Naive thymus-derived CD8-positive, alpha-beta T cell (primary cell): ENCODE results near the gene FBXW4. TPM values are rescaled to one million over a fixed set of nuclear protein-coding genes. Genes with fewer than 3 reads are reported as not detected.

ENCODE experiments used
- ATAC-seq, 2 donors: fragments of 150-1000 bp; cut with Tn5 transposase in 1 of 2; sonication (Bioruptor Pico), chemical (Tn5 transposase) in 1 of 2; 1 replicate in 1 of 2; 2 replicates in 1 of 2; pipeline ENCODE4 v1.10.0; 2021; ENCODE audit warnings: mild to moderate bottlenecking in 2 of 2, moderate library complexity in 2 of 2
- POLR2A ChIA-PET: fragments of 350-600 bp; sonication (Branson Sonifier 250); formaldehyde crosslinking; loops from one replicate; lab custom pipeline; 2021; ENCODE audit warnings: antibody characterized with exemption; lab: Charles Lee
- DNase-seq, 10 donors: peaks; one replicate each; pipeline versions ENCODE4 v3.0.0 to v3.0.0-alpha.2; 2020 to 2022
- H3K27ac Mint-ChIP-seq, 10 donors: one replicate each; pipeline ENCODE4 v1.8.0; 2020 to 2022; ENCODE audit warnings: mild to moderate bottlenecking in 10 of 10, mixed read lengths in 10 of 10, moderate library complexity in 4 of 10, inconsistent platforms in 1 of 10
- H3K27me3 Mint-ChIP-seq, 5 donors: one replicate each; pipeline ENCODE4 v1.8.0; 2021 to 2022; ENCODE audit warnings: mixed read lengths in 5 of 5
- H3K36me3 Mint-ChIP-seq, 3 donors: one replicate each; pipeline ENCODE4 v1.8.0; 2020 to 2022; ENCODE audit warnings: mixed read lengths in 3 of 3, mild to moderate bottlenecking in 2 of 3, inconsistent platforms in 1 of 3
- H3K4me1 Mint-ChIP-seq, 4 donors: one replicate each; pipeline ENCODE4 v1.8.0; 2021 to 2022; ENCODE audit warnings: mixed read lengths in 4 of 4
- H3K4me3 Mint-ChIP-seq, 10 donors: one replicate each; pipeline ENCODE4 v1.8.0; 2020 to 2022; ENCODE audit warnings: mild to moderate bottlenecking in 10 of 10, mixed read lengths in 10 of 10, moderate library complexity in 6 of 10, inconsistent platforms in 1 of 10
- H3K9me3 Mint-ChIP-seq, 9 donors: one replicate each; pipeline ENCODE4 v1.8.0; 2020 to 2022; ENCODE audit warnings: mixed read lengths in 9 of 9, mild to moderate bottlenecking in 3 of 9, inconsistent platforms in 1 of 9, moderate library complexity in 1 of 9
- polyA plus RNA-seq, 3 donors: library from polyadenylated mRNA; unstranded; fragments of 300-500 nt; fragmentation: Illumina TruSeq; gene quantifications; one replicate each; pipeline ENCODE4 v1.2.3, GENCODE V29; 2021
- total RNA-seq, 8 experiments: library from RNA in 2 of 8; stranded (reverse) in 2 of 8; gene quantifications; one replicate each; pipeline ENCODE4 v1.2.3 and lab custom pipeline; 2021 to 2026

The FBXW4 gene, protein sequence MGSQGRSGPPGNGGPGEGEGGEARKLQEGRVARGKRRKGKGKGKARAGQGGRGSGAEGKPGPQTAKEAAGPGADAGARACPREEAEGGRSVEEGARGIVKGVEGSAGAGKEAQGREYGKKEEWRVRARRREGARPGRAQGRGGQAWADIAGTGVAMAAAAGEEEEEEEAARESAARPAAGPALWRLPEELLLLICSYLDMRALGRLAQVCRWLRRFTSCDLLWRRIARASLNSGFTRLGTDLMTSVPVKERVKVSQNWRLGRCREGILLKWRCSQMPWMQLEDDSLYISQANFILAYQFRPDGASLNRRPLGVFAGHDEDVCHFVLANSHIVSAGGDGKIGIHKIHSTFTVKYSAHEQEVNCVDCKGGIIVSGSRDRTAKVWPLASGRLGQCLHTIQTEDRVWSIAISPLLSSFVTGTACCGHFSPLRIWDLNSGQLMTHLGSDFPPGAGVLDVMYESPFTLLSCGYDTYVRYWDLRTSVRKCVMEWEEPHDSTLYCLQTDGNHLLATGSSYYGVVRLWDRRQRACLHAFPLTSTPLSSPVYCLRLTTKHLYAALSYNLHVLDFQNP
- total RNA-seq: 100 to 1,000 TPM in 1 of 2 experiments, 10 to 100 TPM in 1; 91.2 to 106 TPM
- 10 to 100 TPM in 1 of 3 donors, 1 to 10 TPM in 2; 6.1 to 13.1 (median 6.5) TPM for polyA plus RNA-seq
- 24.3 to 78.2 (median 60.2) reads per million in 6 experiments for total RNA-seq (lab: John Stamatoyannopoulos, UW)

DNA sequence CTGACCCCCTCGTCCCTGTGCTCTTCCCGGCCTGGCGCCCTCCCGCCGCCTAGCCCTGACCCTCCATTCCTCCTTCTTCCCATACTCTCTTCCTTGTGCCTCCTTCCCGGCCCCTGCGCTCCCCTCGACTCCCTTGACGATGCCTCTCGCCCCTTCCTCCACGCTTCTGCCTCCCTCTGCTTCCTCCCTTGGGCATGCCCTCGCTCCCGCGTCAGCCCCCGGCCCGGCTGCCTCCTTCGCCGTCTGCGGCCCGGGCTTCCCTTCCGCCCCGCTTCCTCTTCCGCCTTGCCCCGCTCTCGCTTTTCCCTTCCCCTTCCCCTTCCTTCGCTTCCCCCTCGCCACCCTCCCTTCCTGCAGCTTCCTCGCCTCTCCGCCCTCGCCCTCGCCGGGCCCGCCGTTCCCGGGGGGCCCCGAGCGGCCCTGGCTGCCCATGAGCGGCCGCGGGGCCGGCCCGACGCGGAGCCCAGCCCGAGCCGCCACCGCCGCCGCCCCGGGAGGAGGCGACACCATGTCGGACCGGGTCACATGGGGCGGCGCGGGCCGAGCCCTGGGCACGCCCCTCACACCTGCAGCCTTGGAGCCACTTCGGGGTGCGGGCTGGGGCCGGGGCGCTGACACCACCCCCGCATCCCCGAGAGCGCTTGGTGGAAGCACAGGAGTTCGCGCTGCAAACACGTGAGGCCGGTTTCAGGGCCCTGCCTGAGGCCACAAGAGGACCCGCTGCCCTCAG lies at the start of gene FBXW4:
FBXW4 (minus strand) TSS at position 497 of the 730 bp plus-strand sequence; CDS start at position 432, 65 bp downstream.
- Mint-ChIP-seq H3K36me3 (peaks cover 0 to 15% (median 4%) of the 10 kb centered on the region in 3 donors), H3K27me3 (no peaks in the 10 kb centered on the region), H3K27ac (peak within 1 kb of the TSS; percentile 96 to 100 (median 99)), H3K4me1 (peaks cover 18 to 43% (median 38%) of the 10 kb centered on the region in 4 donors), H3K9me3 (peaks cover 0 to 2% (median 0%) of the 10 kb centered on the region in 9 donors), H3K4me3 (peak within 1 kb of the TSS; percentile 94 to 99 (median 96))
- ATAC-seq: peak; percentile 74 to 80
- DNase-seq: peak; percentile 59 to 79 (median 70)
- POLR2A ChIA-PET: interaction anchor here (0.5 to 2.7 kb wide), 7 partner anchors 8 to 123 kb away, joined by 3 to 10 read pairs (median 6); partner anchors contain the start of genes DPCD, NPM3, OGA and POLL

DNA sequence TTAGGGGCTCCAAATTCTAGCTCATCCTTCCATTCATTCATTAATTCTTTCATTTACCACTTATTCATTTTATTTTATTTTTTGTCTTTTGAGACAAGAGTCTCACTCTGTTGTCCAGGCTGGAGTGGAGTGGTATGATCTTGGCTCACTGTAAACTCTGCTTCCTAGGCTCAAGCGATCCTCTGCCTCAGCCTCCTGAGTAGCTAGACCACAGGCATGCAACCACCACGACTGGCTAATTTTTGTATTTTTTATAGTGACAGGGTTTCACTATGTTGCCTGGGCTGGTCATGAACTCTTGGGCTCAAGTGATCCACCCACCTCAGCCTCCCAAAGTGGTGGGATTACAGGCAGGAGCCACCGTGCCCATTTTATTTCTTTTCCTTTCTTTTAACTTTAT lies 49.3 kb upstream of the FBXW4 start:
- H3K4me3 Mint-ChIP-seq: no peak overlapping the region

GRCh38 chr10:101741938-101742337 lies 47.0 kb upstream of the FBXW4 start:
- POLR2A ChIA-PET: no interaction called here
- Mint-ChIP-seq H3K27me3 (peaks cover 2 to 24% (median 12%) of the 10 kb centered on the region in 5 donors), H3K4me1 (no peaks in the 10 kb centered on the region), H3K27ac (no peak overlapping the region), H3K36me3 (peaks cover 0 to 2% (median 0%) of the 10 kb centered on the region in 3 donors), H3K4me3 (no peak overlapping the region), H3K9me3 (no peaks in the 10 kb centered on the region)
- ATAC-seq: no peak
- DNase-seq: no peak

More for the DNA sequence above, 49.3 kb upstream of the FBXW4 start:
- DNase-seq (no peak), ATAC-seq (no peak)
- peaks cover 0 to 2% (median 0%) of the 10 kb centered on the region in 3 donors for H3K36me3 Mint-ChIP-seq
- H3K9me3 Mint-ChIP-seq: no peaks in the 10 kb centered on the region
- H3K27ac Mint-ChIP-seq: no peak overlapping the region
- POLR2A ChIA-PET: no interaction called here
- H3K4me1 Mint-ChIP-seq: no peaks in the 10 kb centered on the region
- peaks cover 2 to 23% (median 12%) of the 10 kb centered on the region in 5 donors for H3K27me3 Mint-ChIP-seq

- POLR2A ChIA-PET: no interaction called here
- H3K27me3 Mint-ChIP-seq: peaks cover 2 to 42% (median 21%) of the 10 kb centered on the region in 5 donors
- no peaks in the 10 kb centered on the region for H3K4me1 Mint-ChIP-seq
- no peak overlapping the region for H3K4me3 Mint-ChIP-seq
- no peak for ATAC-seq
- no peaks in the 10 kb centered on the region for H3K9me3 Mint-ChIP-seq
- DNase-seq: no peak
- no peak overlapping the region for H3K27ac Mint-ChIP-seq
- peaks cover 0 to 2% (median 0%) of the 10 kb centered on the region in 3 donors for H3K36me3 Mint-ChIP-seq
Observed at GRCh38 chr10:101736666-101737065, 41.7 kb upstream of the FBXW4 start.

GRCh38 chr10:101732096-101732495 lies 37.1 kb upstream of the FBXW4 start:
- Mint-ChIP-seq H3K9me3 (no peaks in the 10 kb centered on the region), H3K4me1 (no peaks in the 10 kb centered on the region)
- POLR2A ChIA-PET: no interaction called here

GRCh38 chr10:101726115-101726387 lies 31.1 kb upstream of the FBXW4 start:
- no peak for DNase-seq
- H3K36me3 Mint-ChIP-seq: no peaks in the 10 kb centered on the region
- no peak for ATAC-seq
- no peaks in the 10 kb centered on the region for H3K4me1 Mint-ChIP-seq
- no peak overlapping the region for H3K4me3 Mint-ChIP-seq
- no peak overlapping the region for H3K27ac Mint-ChIP-seq
- peaks cover 1 to 16% (median 10%) of the 10 kb centered on the region in 5 donors for H3K27me3 Mint-ChIP-seq
- POLR2A ChIA-PET: no interaction called here
- H3K9me3 Mint-ChIP-seq: no peaks in the 10 kb centered on the region

More at GRCh38 chr10:101732096-101732495, 37.1 kb upstream of the FBXW4 start:
- Mint-ChIP-seq H3K4me3 (no peak overlapping the region), H3K27me3 (peaks cover 0 to 34% (median 19%) of the 10 kb centered on the region in 5 donors), H3K27ac (peak overlapping the region in 1 of 10 donors; percentile 33), H3K36me3 (no peaks in the 10 kb centered on the region)
- DNase-seq (no peak), ATAC-seq (no peak)

DNA sequence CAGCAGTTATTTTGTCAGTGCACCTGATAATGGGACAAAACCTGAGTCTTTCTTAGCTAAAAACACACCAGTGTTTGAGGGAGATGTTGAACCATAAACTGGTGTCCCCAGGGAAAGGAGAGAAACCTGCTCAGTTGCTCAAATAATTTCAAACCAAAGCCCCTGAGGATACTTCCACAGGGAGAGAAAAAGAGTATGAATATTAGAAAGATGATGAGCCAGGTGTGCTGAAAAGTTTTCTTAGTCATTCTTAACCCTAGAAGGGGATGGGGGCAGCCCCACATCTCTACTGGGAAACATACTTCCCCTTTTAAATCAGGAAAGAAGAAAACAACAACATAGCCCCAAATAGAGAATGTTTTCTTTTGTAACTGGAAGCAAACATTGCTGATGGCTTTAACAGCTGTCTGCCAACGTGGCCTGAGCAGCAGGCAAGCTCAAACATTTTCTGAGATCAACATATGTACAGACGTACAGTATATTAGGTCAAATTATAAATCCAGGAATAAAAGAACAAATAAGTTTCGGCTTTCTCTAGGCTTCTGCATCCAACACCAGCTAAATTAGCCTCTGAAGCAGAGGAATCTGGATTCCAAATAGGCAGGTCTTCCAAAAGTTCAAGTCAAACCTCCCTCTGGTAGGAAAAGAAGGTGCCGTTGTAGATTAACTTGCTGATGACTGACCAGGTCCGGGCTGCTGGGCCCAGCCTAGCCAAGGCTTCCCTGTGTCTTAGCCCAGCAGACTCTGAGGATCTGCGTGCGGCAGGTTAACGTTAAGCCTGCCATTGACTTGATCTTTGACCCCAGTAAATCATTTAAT lies 30.5 kb upstream of the FBXW4 start:
- ATAC-seq (no peak), DNase-seq (no peak)
- no peaks in the 10 kb centered on the region for H3K4me1 Mint-ChIP-seq
- no peaks in the 10 kb centered on the region for H3K9me3 Mint-ChIP-seq
- no peak overlapping the region for H3K4me3 Mint-ChIP-seq
- no peak overlapping the region for H3K27ac Mint-ChIP-seq
- POLR2A ChIA-PET: no interaction called here
- H3K27me3 Mint-ChIP-seq: peaks cover 0 to 18% (median 13%) of the 10 kb centered on the region in 5 donors
- no peaks in the 10 kb centered on the region for H3K36me3 Mint-ChIP-seq

- H3K9me3 Mint-ChIP-seq: no peaks in the 10 kb centered on the region
- peaks cover 0 to 19% (median 11%) of the 10 kb centered on the region in 5 donors for H3K27me3 Mint-ChIP-seq
- H3K4me1 Mint-ChIP-seq: no peaks in the 10 kb centered on the region
- no peaks in the 10 kb centered on the region for H3K36me3 Mint-ChIP-seq
- no peak for DNase-seq
- no peak for ATAC-seq
- POLR2A ChIA-PET: interaction anchor here (0.6 kb wide), 1 partner anchor 525 kb away, joined by 3 read pairs; no protein-coding TSS in a partner anchor
- H3K27ac Mint-ChIP-seq: no peak overlapping the region
- no peak overlapping the region for H3K4me3 Mint-ChIP-seq
Observed at GRCh38 chr10:101724446-101724845, 29.5 kb upstream of the FBXW4 start.

- ATAC-seq (no peak), DNase-seq (no peak)
- H3K36me3 Mint-ChIP-seq: no peaks in the 10 kb centered on the region
- no peak overlapping the region for H3K27ac Mint-ChIP-seq
- H3K4me1 Mint-ChIP-seq: no peaks in the 10 kb centered on the region
- POLR2A ChIA-PET: no interaction called here
- no peak overlapping the region for H3K4me3 Mint-ChIP-seq
- no peaks in the 10 kb centered on the region for H3K9me3 Mint-ChIP-seq
- H3K27me3 Mint-ChIP-seq: peaks cover 0 to 20% (median 13%) of the 10 kb centered on the region in 5 donors
Observed at GRCh38 chr10:101723176-101723575, 28.2 kb upstream of the FBXW4 start.

GRCh38 chr10:101721806-101722205 lies 26.8 kb upstream of the FBXW4 start:
- Mint-ChIP-seq H3K4me3 (no peak overlapping the region), H3K9me3 (no peaks in the 10 kb centered on the region), H3K4me1 (no peaks in the 10 kb centered on the region), H3K27me3 (peaks cover 0 to 17% (median 14%) of the 10 kb centered on the region in 5 donors), H3K36me3 (peaks cover 0 to 2% (median 0%) of the 10 kb centered on the region in 3 donors), H3K27ac (no peak overlapping the region)
- ATAC-seq (no peak), DNase-seq (no peak)
- POLR2A ChIA-PET: no interaction called here

GRCh38 chr10:101720606-101721230 lies 25.7 kb upstream of the FBXW4 start:
- POLR2A ChIA-PET: no interaction called here
- Mint-ChIP-seq H3K27me3 (peaks cover 0 to 17% (median 15%) of the 10 kb centered on the region in 5 donors), H3K4me1 (no peaks in the 10 kb centered on the region), H3K27ac (no peak overlapping the region), H3K4me3 (no peak overlapping the region), H3K9me3 (no peaks in the 10 kb centered on the region), H3K36me3 (peaks cover 0 to 2% (median 0%) of the 10 kb centered on the region in 3 donors)
- no peak for ATAC-seq
- DNase-seq: no peak
